Neural cell (in vitro differentiated cells): ENCODE results near the gene ATP2B2. TPM values are rescaled to one million over a fixed set of nuclear protein-coding genes. Genes with fewer than 3 reads are reported as not detected.

Experiments
- H2AFZ ChIP-seq: fragments of 200-600, 300-800 bp; sonication (generic), shearing (Covaris generic); 2 replicates; pipeline ENCODE4 v1.6.0; 2014; ENCODE audit warnings: low read depth, mild to moderate bottlenecking, antibody characterized with exemption, low read length, moderate library complexity
- H3F3A ChIP-seq: fragments of 200-600 bp; shearing (Covaris generic); 2 replicates; pipeline ENCODE4 v1.6.1; 2016; ENCODE audit warnings: mild to moderate bottlenecking, moderate library complexity, mixed read lengths, antibody characterized with exemption, low read length; ENCODE audit not compliant: insufficient read depth, poor library complexity, severe bottlenecking
- H3K27ac ChIP-seq: fragments of 200-600, 300-800 bp; sonication (generic), shearing (Covaris generic); 2 replicates; pipeline ENCODE4 v1.5.1; 2014; ENCODE audit warnings: mild to moderate bottlenecking, low read length, moderate library complexity
- H3K27me3 ChIP-seq: fragments of 300-800, 200-600 bp; sonication (generic), shearing (Covaris generic); 2 replicates; pipeline ENCODE4 v1.6.0; 2014; ENCODE audit warnings: mild to moderate bottlenecking, low read depth, low read length, moderate library complexity; ENCODE audit not compliant: insufficient read depth
- H3K36me3 ChIP-seq: fragments of 300-800, 200-600 bp; sonication (generic), shearing (Covaris generic); 2 replicates; pipeline ENCODE4 v1.5.1; 2014; ENCODE audit warnings: mild to moderate bottlenecking, antibody characterized with exemption, low read length, moderate library complexity; ENCODE audit not compliant: insufficient read depth
- H3K4me2 ChIP-seq: fragments of 300-800, 200-600 bp; sonication (generic), shearing (Covaris generic); 2 replicates; pipeline ENCODE4 v1.6.0; 2014; ENCODE audit warnings: mild to moderate bottlenecking, low read length
- H3K4me3 ChIP-seq: fragments of 300-800, 200-600 bp; sonication (generic), shearing (Covaris generic); 2 replicates; pipeline ENCODE4 v1.5.1; 2014; ENCODE audit warnings: mild to moderate bottlenecking, low read length, moderate library complexity
- H3K79me2 ChIP-seq: fragments of 200-600 bp; shearing (Covaris generic); replicated peaks from 2 replicates; pipeline ENCODE4 v1.6.0; 2014; ENCODE audit warnings: mild to moderate bottlenecking, low read length, moderate library complexity; ENCODE audit not compliant: insufficient read depth
- H3K9ac ChIP-seq: fragments of 300-800, 200-600 bp; sonication (generic), shearing (Covaris generic); 2 replicates; pipeline ENCODE4 v1.6.1; 2016; ENCODE audit warnings: mild to moderate bottlenecking, low read length, mixed read lengths
- H3K9me2 ChIP-seq: fragments of 200-600 bp; shearing (Covaris generic); 2 replicates; pipeline ENCODE4 v1.6.1; 2016; ENCODE audit warnings: mild to moderate bottlenecking, low read length, mixed read lengths; ENCODE audit not compliant: insufficient read depth
- H3K9me3 ChIP-seq: fragments of 200-600, 300-800 bp; sonication (generic), shearing (Covaris generic); 2 replicates; pipeline ENCODE4 v1.6.1; 2016; ENCODE audit warnings: mild to moderate bottlenecking, mixed run types, low read length, moderate library complexity, mixed read lengths
- H4K20me1 ChIP-seq: fragments of 200-600 bp; shearing (Covaris generic); 2 replicates; pipeline ENCODE4 v1.6.1; 2016; ENCODE audit warnings: mild to moderate bottlenecking, mixed run types; ENCODE audit not compliant: insufficient read depth
- EP300 ChIP-seq: fragments of 450-650 bp; conservative IDR thresholded peaks from 2 replicates; pipeline ENCODE4 v1.6.1; 2014; ENCODE audit warnings: antibody characterized with exemption, mild to moderate bottlenecking, moderate library complexity; ENCODE audit not compliant: poor library complexity, severe bottlenecking
- EZH2 ChIP-seq: fragments of 200-600, 300-800 bp; shearing (Covaris generic), sonication (generic); IDR thresholded peaks from 2 replicates; pipeline ENCODE4 v1.6.1; 2014; ENCODE audit warnings: antibody characterized with exemption, low read length, borderline replicate concordance, mild to moderate bottlenecking; ENCODE audit not compliant: insufficient read depth, poor library complexity, severe bottlenecking
- MXI1 ChIP-seq: fragments of 450-650 bp; conservative IDR thresholded peaks from 2 replicates; pipeline ENCODE4 v1.6.1; 2014; ENCODE audit warnings: antibody characterized with exemption, mild to moderate bottlenecking; ENCODE audit not compliant: poor library complexity, severe bottlenecking
- POLR2AphosphoS5 ChIP-seq: IDR thresholded peaks from 2 replicates; pipeline ENCODE4 v1.6.1; 2012
- RAD21 ChIP-seq: fragments of 450-650 bp; conservative IDR thresholded peaks from 2 replicates; pipeline ENCODE4 v1.6.1; 2014; ENCODE audit warnings: antibody characterized with exemption, mild to moderate bottlenecking, moderate library complexity
- SMC3 ChIP-seq: fragments of 450-650 bp; conservative IDR thresholded peaks from 2 replicates; pipeline ENCODE4 v1.6.1; 2014; ENCODE audit warnings: antibody characterized with exemption, mild to moderate bottlenecking, moderate library complexity; ENCODE audit not compliant: poor library complexity
- TAF1 ChIP-seq: IDR thresholded peaks from 2 replicates; pipeline ENCODE4 v1.6.1; 2012; ENCODE audit warnings: low read depth
- polyA plus RNA-seq: library from polyadenylated mRNA; depleted of rRNA; stranded (reverse); fragments of >200 nt; gene quantifications from 2 replicates; pipeline ENCODE4 v1.2.3, GENCODE V29; 2014
- TF ChIP-seq, protein P1 (sequence below): IDR thresholded peaks from 2 replicates; pipeline ENCODE4 v1.6.1; 2012; ENCODE audit warnings: borderline replicate concordance
- TF ChIP-seq, protein P2 (sequence below): fragments of 450-650 bp; IDR thresholded peaks from 2 replicates; pipeline ENCODE4 v1.5.1; 2014; ENCODE audit warnings: antibody characterized with exemption, mild to moderate bottlenecking, moderate library complexity; ENCODE audit not compliant: poor library complexity, severe bottlenecking

The ATP2B2 gene
- polyA plus RNA-seq, 1 donor from 2014 or later, result 8.3 TPM

DNA sequence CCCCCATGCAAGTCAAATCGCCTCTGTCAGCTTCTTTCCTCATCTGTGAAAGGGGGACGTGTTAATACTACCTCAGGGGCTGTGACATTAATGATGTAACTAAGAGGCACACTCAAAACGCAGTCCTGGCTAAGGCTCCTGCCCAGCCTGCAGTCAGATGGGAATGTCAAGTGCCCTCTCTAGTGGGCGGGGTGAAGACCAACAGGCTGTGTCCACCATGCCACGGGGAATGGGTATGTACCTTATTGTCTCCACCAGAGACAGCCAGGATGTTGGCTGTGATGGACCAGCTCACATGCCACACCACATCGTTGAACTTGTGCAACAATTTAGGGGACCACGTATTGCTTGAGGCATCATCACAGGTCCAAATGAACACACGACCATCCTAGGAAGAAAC lies 201.6 kb downstream of the ATP2B2 start:
- no peaks in the 10 kb centered on the region for H3K79me2 ChIP-seq
- H4K20me1 ChIP-seq, result no peaks in the 10 kb centered on the region
- H3K4me2 ChIP-seq, result no peak overlapping the region
- peaks cover 13% of the 10 kb centered on the region for H3K36me3 ChIP-seq
- no peak overlapping the region for H3K4me3 ChIP-seq
- H3K9ac ChIP-seq, result no peak overlapping the region
- no peak overlapping the region for H2AFZ ChIP-seq
- H3F3A ChIP-seq, result no peaks in the 10 kb centered on the region
- H3K9me3 ChIP-seq, result no peaks in the 10 kb centered on the region
- no peaks in the 10 kb centered on the region for H3K27me3 ChIP-seq
- TF ChIP-seq EP300 (no peak), POLR2AphosphoS5 (no peak), TAF1 (no peak), RAD21 (no peak), SMC3 (no peak), MXI1 (no peak), EZH2 (no peak)
- TF ChIP-seq, protein P1, sequence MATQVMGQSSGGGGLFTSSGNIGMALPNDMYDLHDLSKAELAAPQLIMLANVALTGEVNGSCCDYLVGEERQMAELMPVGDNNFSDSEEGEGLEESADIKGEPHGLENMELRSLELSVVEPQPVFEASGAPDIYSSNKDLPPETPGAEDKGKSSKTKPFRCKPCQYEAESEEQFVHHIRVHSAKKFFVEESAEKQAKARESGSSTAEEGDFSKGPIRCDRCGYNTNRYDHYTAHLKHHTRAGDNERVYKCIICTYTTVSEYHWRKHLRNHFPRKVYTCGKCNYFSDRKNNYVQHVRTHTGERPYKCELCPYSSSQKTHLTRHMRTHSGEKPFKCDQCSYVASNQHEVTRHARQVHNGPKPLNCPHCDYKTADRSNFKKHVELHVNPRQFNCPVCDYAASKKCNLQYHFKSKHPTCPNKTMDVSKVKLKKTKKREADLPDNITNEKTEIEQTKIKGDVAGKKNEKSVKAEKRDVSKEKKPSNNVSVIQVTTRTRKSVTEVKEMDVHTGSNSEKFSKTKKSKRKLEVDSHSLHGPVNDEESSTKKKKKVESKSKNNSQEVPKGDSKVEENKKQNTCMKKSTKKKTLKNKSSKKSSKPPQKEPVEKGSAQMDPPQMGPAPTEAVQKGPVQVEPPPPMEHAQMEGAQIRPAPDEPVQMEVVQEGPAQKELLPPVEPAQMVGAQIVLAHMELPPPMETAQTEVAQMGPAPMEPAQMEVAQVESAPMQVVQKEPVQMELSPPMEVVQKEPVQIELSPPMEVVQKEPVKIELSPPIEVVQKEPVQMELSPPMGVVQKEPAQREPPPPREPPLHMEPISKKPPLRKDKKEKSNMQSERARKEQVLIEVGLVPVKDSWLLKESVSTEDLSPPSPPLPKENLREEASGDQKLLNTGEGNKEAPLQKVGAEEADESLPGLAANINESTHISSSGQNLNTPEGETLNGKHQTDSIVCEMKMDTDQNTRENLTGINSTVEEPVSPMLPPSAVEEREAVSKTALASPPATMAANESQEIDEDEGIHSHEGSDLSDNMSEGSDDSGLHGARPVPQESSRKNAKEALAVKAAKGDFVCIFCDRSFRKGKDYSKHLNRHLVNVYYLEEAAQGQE, result no peak
- TF ChIP-seq, protein P2, sequence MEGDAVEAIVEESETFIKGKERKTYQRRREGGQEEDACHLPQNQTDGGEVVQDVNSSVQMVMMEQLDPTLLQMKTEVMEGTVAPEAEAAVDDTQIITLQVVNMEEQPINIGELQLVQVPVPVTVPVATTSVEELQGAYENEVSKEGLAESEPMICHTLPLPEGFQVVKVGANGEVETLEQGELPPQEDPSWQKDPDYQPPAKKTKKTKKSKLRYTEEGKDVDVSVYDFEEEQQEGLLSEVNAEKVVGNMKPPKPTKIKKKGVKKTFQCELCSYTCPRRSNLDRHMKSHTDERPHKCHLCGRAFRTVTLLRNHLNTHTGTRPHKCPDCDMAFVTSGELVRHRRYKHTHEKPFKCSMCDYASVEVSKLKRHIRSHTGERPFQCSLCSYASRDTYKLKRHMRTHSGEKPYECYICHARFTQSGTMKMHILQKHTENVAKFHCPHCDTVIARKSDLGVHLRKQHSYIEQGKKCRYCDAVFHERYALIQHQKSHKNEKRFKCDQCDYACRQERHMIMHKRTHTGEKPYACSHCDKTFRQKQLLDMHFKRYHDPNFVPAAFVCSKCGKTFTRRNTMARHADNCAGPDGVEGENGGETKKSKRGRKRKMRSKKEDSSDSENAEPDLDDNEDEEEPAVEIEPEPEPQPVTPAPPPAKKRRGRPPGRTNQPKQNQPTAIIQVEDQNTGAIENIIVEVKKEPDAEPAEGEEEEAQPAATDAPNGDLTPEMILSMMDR, result no peak
- H3K9me2 ChIP-seq, result no peaks in the 10 kb centered on the region
- no peak overlapping the region for H3K27ac ChIP-seq

DNA sequence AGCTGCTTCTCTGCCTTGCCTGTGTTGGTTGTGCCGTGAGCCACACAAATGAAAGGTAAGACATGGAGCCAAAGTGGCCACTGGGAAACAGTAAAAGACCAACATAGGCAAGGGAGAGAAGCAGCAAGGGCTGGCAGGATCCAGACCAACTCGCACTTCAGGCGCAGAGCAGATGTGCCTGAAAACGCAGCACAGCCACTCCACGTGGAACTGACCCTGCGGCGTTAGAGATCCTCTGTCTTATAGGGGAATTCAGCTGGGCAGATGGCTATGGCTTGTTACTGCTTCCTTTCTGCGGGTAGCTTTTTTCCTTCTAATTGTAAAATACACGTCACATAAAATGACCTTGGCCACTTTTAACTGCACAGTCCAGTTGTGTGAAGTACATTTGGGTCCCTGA lies 202.3 kb downstream of the ATP2B2 start:
- H2AFZ ChIP-seq, result no peak overlapping the region
- H3K36me3 ChIP-seq, result peaks cover 13% of the 10 kb centered on the region
- H3K4me3 ChIP-seq, result no peak overlapping the region
- H3K79me2 ChIP-seq, result no peaks in the 10 kb centered on the region
- H3K9me3 ChIP-seq, result no peaks in the 10 kb centered on the region
- no peaks in the 10 kb centered on the region for H4K20me1 ChIP-seq
- TF ChIP-seq EZH2 (no peak), EP300 (no peak), MXI1 (no peak), POLR2AphosphoS5 (no peak), RAD21 (no peak), TAF1 (no peak), SMC3 (no peak)
- TF ChIP-seq, protein P2, result no peak
- TF ChIP-seq, protein P1, result no peak
- no peak overlapping the region for H3K9ac ChIP-seq
- no peaks in the 10 kb centered on the region for H3K27me3 ChIP-seq
- H3K9me2 ChIP-seq, result no peaks in the 10 kb centered on the region
- H3F3A ChIP-seq, result no peaks in the 10 kb centered on the region
- no peak overlapping the region for H3K4me2 ChIP-seq
- H3K27ac ChIP-seq, result no peak overlapping the region
